GM12878 (cell line): Measurements from ENCODE around the gene SOWAHC.

ENCODE experiments used
- SREBF2 ChIP-seq: IDR thresholded peaks from 2 replicates; pipeline ENCODE4 v1.6.1; 2012; ENCODE audit warnings: mild to moderate bottlenecking, low read length
- STAT3 ChIP-seq: IDR thresholded peaks from 2 replicates; pipeline ENCODE4 v1.6.1; 2011; ENCODE audit warnings: low read depth, low read length, improper control_type of control experiment
- TF ChIP-seq, protein P1 (sequence below), 3 experiments: IDR thresholded peaks in 2 of 3; conservative IDR thresholded peaks in 1 of 3; 2 replicates each; pipeline ENCODE4 v1.5.1; 2011; ENCODE audit warnings: low read depth in 3 of 3, low read length in 3 of 3, mild to moderate bottlenecking in 3 of 3, control low read depth in 2 of 3, moderate library complexity in 2 of 3, inconsistent platforms in 1 of 3, mixed read lengths in 1 of 3; ENCODE audit not compliant: control insufficient read depth in 2 of 3, insufficient read depth in 1 of 3; ENCODE audit errors: extremely low read depth in 1 of 3

DNA sequence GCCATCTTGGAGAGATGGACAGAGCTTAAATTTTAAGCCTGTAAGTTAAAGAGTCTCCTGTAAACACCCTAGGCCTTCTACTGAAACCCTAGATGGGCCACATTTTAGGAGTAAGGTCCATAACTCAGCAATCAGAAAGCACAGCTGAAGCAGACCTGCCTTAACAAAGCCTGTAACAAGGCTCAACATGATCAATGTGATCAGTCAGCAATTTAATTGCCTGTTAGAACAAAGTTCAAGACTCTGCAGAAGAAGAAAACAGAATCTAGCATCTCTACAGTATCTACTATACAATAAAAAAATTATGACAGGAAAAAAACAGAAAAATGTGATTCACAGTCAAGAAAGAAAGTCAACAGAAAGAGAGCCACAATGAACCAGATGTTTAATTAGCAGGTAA, 27.5 kb upstream of the SOWAHC start:
- TF ChIP-seq SREBF2 (no peak), STAT3 (no peak)
- TF ChIP-seq, protein P1, sequence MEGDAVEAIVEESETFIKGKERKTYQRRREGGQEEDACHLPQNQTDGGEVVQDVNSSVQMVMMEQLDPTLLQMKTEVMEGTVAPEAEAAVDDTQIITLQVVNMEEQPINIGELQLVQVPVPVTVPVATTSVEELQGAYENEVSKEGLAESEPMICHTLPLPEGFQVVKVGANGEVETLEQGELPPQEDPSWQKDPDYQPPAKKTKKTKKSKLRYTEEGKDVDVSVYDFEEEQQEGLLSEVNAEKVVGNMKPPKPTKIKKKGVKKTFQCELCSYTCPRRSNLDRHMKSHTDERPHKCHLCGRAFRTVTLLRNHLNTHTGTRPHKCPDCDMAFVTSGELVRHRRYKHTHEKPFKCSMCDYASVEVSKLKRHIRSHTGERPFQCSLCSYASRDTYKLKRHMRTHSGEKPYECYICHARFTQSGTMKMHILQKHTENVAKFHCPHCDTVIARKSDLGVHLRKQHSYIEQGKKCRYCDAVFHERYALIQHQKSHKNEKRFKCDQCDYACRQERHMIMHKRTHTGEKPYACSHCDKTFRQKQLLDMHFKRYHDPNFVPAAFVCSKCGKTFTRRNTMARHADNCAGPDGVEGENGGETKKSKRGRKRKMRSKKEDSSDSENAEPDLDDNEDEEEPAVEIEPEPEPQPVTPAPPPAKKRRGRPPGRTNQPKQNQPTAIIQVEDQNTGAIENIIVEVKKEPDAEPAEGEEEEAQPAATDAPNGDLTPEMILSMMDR (IDR thresholded peaks at IDR 0.05 in 2 of 3, conservative IDR thresholded peaks at IDR 0.05 in 1 of 3; ENCODE audit: control insufficient read depth in 2 of 3, extremely low read depth in 1 of 3, insufficient read depth in 1 of 3, low read depth in 3 of 3, low read length in 3 of 3) = no peak
